Stimulated activated CD4-positive, alpha-beta T cell treated with anti-CD3 and anti-CD28 coated beads, Interleukin-12 subunit alpha, Interleukin-12 subunit beta, amount 100 ng/mL, for 48 hours (primary cell): ENCODE data around the gene AOPEP.
"Not testable (repeated sequence)": the region's sequence is repeated elsewhere in the genome, so short reads cannot be mapped to it uniquely, and the experiment has no call there.

Source experiments
- DNase-seq, 3 donors: peaks; one replicate each; pipeline ENCODE4 v3.0.0-alpha.2; 2020; ENCODE audit warnings: low read depth in 2 of 3, low spot score in 1 of 3

AOPEP gene

GRCh38 chr9:94950579-94951323, 224.3 kb downstream of the AOPEP start:
- no peak for DNase-seq

GRCh38 chr9:94951324-94952135, 225.0 kb downstream of the AOPEP start:
- no peak for DNase-seq

- DNase-seq, result peak in 1 of 3 donors; percentile 12
These were observed 226.3 kb downstream of the AOPEP start for GRCh38 chr9:94952565-94953373.

- DNase-seq, result no peak
These were observed 230.2 kb downstream of the AOPEP start for GRCh38 chr9:94956731-94957130.

- DNase-seq, result no peak
These were observed 234.5 kb downstream of the AOPEP start for GRCh38 chr9:94960964-94961363.

GRCh38 chr9:94961870-94962269, 235.4 kb downstream of the AOPEP start:
- no peak for DNase-seq

GRCh38 chr9:94965631-94966030, 239.1 kb downstream of the AOPEP start:
- not testable (repeated sequence) for DNase-seq

GRCh38 chr9:94966046-94966445, 239.5 kb downstream of the AOPEP start:
- DNase-seq, result not testable (repeated sequence)

GRCh38 chr9:94967482-94967881, 241.0 kb downstream of the AOPEP start:
- no peak for DNase-seq

GRCh38 chr9:94971378-94972131, 245.1 kb downstream of the AOPEP start:
- DNase-seq, result no peak

GRCh38 chr9:94973451-94973941, 247.0 kb downstream of the AOPEP start:
- DNase-seq, result no peak

GRCh38 chr9:94974154-94974879, 247.8 kb downstream of the AOPEP start:
- no peak for DNase-seq

- no peak for DNase-seq
These were observed 249.0 kb downstream of the AOPEP start for GRCh38 chr9:94975480-94975879.

- no peak for DNase-seq
These were observed 249.6 kb downstream of the AOPEP start for GRCh38 chr9:94976077-94976476.

- DNase-seq, result no peak
These were observed 250.9 kb downstream of the AOPEP start for GRCh38 chr9:94977416-94977815.

- DNase-seq, result no peak
These were observed 253.5 kb downstream of the AOPEP start for GRCh38 chr9:94979904-94980507.

- DNase-seq, result no peak
These were observed 254.6 kb downstream of the AOPEP start for GRCh38 chr9:94980947-94981722.

GRCh38 chr9:94981723-94982090, 255.2 kb downstream of the AOPEP start:
- DNase-seq, result no peak

GRCh38 chr9:94982211-94982610, 255.7 kb downstream of the AOPEP start:
- DNase-seq, result no peak
